ENCODE data around the gene PDE4A.

The PDE4A gene

GRCh38 chr19:10478476-10478875 is 58.1 kb downstream of the PDE4A start:
- H3K27ac Mint-ChIP-seq = no peak overlapping the region
- peaks cover 14% of the 10 kb centered on the region for H3K4me1 Mint-ChIP-seq (ENCODE audit: low read depth)
- peaks cover 14% of the 10 kb centered on the region for H3K27me3 Mint-ChIP-seq
- no peaks in the 10 kb centered on the region for H3K9me3 Mint-ChIP-seq
- H3K4me3 Mint-ChIP-seq = no peak overlapping the region
- H3K36me3 Mint-ChIP-seq (ENCODE audit: low read depth) = no peaks in the 10 kb centered on the region
- intact Hi-C loops (cut with micrococcal nuclease) = no loop called here

GRCh38 chr19:10478903-10479384 is 58.6 kb downstream of the PDE4A start:
- Mint-ChIP-seq H3K27ac (peak overlapping the region; percentile 79), H3K4me3 (peak overlapping the region; percentile 75), H3K4me1 (ENCODE audit: low read depth) (peaks cover 15% of the 10 kb centered on the region), H3K9me3 (no peaks in the 10 kb centered on the region), H3K36me3 (ENCODE audit: low read depth) (no peaks in the 10 kb centered on the region), H3K27me3 (peaks cover 14% of the 10 kb centered on the region)
- intact Hi-C loops (cut with micrococcal nuclease) = no loop called here

GRCh38 chr19:10486551-10486950 is 66.2 kb downstream of the PDE4A start:
- H3K27ac Mint-ChIP-seq = no peak overlapping the region
- no peak overlapping the region for H3K4me3 Mint-ChIP-seq
- no peaks in the 10 kb centered on the region for H3K27me3 Mint-ChIP-seq
- intact Hi-C loops (cut with micrococcal nuclease) = loop anchor here (10.0 kb wide), 1 partner anchor 88 kb away; no protein-coding TSS in a partner anchor
- peaks cover 70% of the 10 kb centered on the region for H3K36me3 Mint-ChIP-seq (ENCODE audit: low read depth)
- H3K9me3 Mint-ChIP-seq = no peaks in the 10 kb centered on the region
- peaks cover 11% of the 10 kb centered on the region for H3K4me1 Mint-ChIP-seq (ENCODE audit: low read depth)

- H3K9me3 Mint-ChIP-seq = no peaks in the 10 kb centered on the region
- peaks cover 6% of the 10 kb centered on the region for H3K4me1 Mint-ChIP-seq (ENCODE audit: low read depth)
- H3K27ac Mint-ChIP-seq = no peak overlapping the region
- peaks cover 99% of the 10 kb centered on the region for H3K36me3 Mint-ChIP-seq (ENCODE audit: low read depth)
- H3K4me3 Mint-ChIP-seq = no peak overlapping the region
- no peaks in the 10 kb centered on the region for H3K27me3 Mint-ChIP-seq
- intact Hi-C loops (cut with micrococcal nuclease) = no loop called here
These were observed 71.2 kb downstream of the PDE4A start for GRCh38 chr19:10491472-10492047.

GRCh38 chr19:10497371-10497770 is 77.0 kb downstream of the PDE4A start:
- peaks cover 41% of the 10 kb centered on the region for H3K4me1 Mint-ChIP-seq (ENCODE audit: low read depth)
- intact Hi-C loops (cut with micrococcal nuclease) = no loop called here
- no peak overlapping the region for H3K4me3 Mint-ChIP-seq
- no peak overlapping the region for H3K27ac Mint-ChIP-seq
- H3K27me3 Mint-ChIP-seq = no peaks in the 10 kb centered on the region
- H3K36me3 Mint-ChIP-seq (ENCODE audit: low read depth) = peaks cover 93% of the 10 kb centered on the region
- H3K9me3 Mint-ChIP-seq = no peaks in the 10 kb centered on the region

GRCh38 chr19:10499550-10500246 is 79.4 kb downstream of the PDE4A start:
- intact Hi-C loops (cut with micrococcal nuclease) = loop anchor here (10.0 kb wide), 1 partner anchor 195 kb away; no protein-coding TSS in a partner anchor
- H3K27ac Mint-ChIP-seq = peak overlapping the region; percentile 36
- peaks cover 47% of the 10 kb centered on the region for H3K4me1 Mint-ChIP-seq (ENCODE audit: low read depth)
- no peak overlapping the region for H3K4me3 Mint-ChIP-seq
- H3K9me3 Mint-ChIP-seq = no peaks in the 10 kb centered on the region
- no peaks in the 10 kb centered on the region for H3K27me3 Mint-ChIP-seq
- H3K36me3 Mint-ChIP-seq (ENCODE audit: low read depth) = peaks cover 73% of the 10 kb centered on the region

GRCh38 chr19:10500247-10500592 is 79.9 kb downstream of the PDE4A start:
- Mint-ChIP-seq H3K36me3 (ENCODE audit: low read depth) (peaks cover 67% of the 10 kb centered on the region), H3K27me3 (no peaks in the 10 kb centered on the region), H3K4me1 (ENCODE audit: low read depth) (peaks cover 47% of the 10 kb centered on the region), H3K4me3 (no peak overlapping the region), H3K9me3 (no peaks in the 10 kb centered on the region), H3K27ac (no peak overlapping the region)
- intact Hi-C loops (cut with micrococcal nuclease) = loop anchor here (10.0 kb wide), 1 partner anchor 195 kb away; no protein-coding TSS in a partner anchor

- intact Hi-C loops (cut with micrococcal nuclease) = loop anchor here (2.0 to 10.0 kb wide), 2 partner anchors 67 to 193 kb away; partner anchors contain the start of gene CDKN2D
- Mint-ChIP-seq H3K27ac (peak overlapping the region; percentile 94), H3K4me3 (peak overlapping the region; percentile 84), H3K27me3 (no peaks in the 10 kb centered on the region), H3K4me1 (ENCODE audit: low read depth) (peaks cover 47% of the 10 kb centered on the region), H3K36me3 (ENCODE audit: low read depth) (peaks cover 49% of the 10 kb centered on the region), H3K9me3 (no peaks in the 10 kb centered on the region)
These were observed 81.7 kb downstream of the PDE4A start for GRCh38 chr19:10501971-10502523.

GRCh38 chr19:10502524-10503001 is 82.2 kb downstream of the PDE4A start:
- Mint-ChIP-seq H3K27ac (peak overlapping the region; percentile 94), H3K4me1 (ENCODE audit: low read depth) (peaks cover 47% of the 10 kb centered on the region), H3K27me3 (no peaks in the 10 kb centered on the region), H3K36me3 (ENCODE audit: low read depth) (peaks cover 45% of the 10 kb centered on the region), H3K4me3 (peak overlapping the region; percentile 84), H3K9me3 (no peaks in the 10 kb centered on the region)
- intact Hi-C loops (cut with micrococcal nuclease) = loop anchor here (2.0 to 10.0 kb wide), 2 partner anchors 66 to 192 kb away; partner anchors contain the start of gene CDKN2D

- Mint-ChIP-seq H3K27me3 (no peaks in the 10 kb centered on the region), H3K36me3 (ENCODE audit: low read depth) (peaks cover 40% of the 10 kb centered on the region), H3K27ac (peak within 1 kb of the TSS; percentile 94), H3K4me1 (ENCODE audit: low read depth) (peaks cover 46% of the 10 kb centered on the region), H3K4me3 (peak within 1 kb of the TSS; percentile 84), H3K9me3 (no peaks in the 10 kb centered on the region)
- intact Hi-C loops (cut with micrococcal nuclease) = loop anchor here (2.0 to 10.0 kb wide), 2 partner anchors 66 to 192 kb away; partner anchors contain the start of gene CDKN2D
These were observed 82.9 kb downstream of the PDE4A start, which contains the start of gene KEAP1 for GRCh38 chr19:10503002-10503789. KEAP1 (minus strand) TSS chr19:10503356; CDS start chr19:10500033, 3,323 bp downstream.

GRCh38 chr19:10505583-10506229 is 85.4 kb downstream of the PDE4A start:
- H3K36me3 Mint-ChIP-seq (ENCODE audit: low read depth) = peaks cover 14% of the 10 kb centered on the region
- H3K9me3 Mint-ChIP-seq = no peaks in the 10 kb centered on the region
- H3K27me3 Mint-ChIP-seq = no peaks in the 10 kb centered on the region
- peaks cover 21% of the 10 kb centered on the region for H3K4me1 Mint-ChIP-seq (ENCODE audit: low read depth)
- no peak overlapping the region for H3K4me3 Mint-ChIP-seq
- intact Hi-C loops (cut with micrococcal nuclease) = loop anchor here (10.0 kb wide), 1 partner anchor 189 kb away; no protein-coding TSS in a partner anchor
- no peak overlapping the region for H3K27ac Mint-ChIP-seq

GRCh38 chr19:10508036-10508435 is 87.7 kb downstream of the PDE4A start:
- Mint-ChIP-seq H3K9me3 (no peaks in the 10 kb centered on the region), H3K4me1 (ENCODE audit: low read depth) (peaks cover 12% of the 10 kb centered on the region), H3K27ac (no peak overlapping the region), H3K4me3 (no peak overlapping the region), H3K36me3 (ENCODE audit: low read depth) (no peaks in the 10 kb centered on the region), H3K27me3 (peaks cover 12% of the 10 kb centered on the region)
- intact Hi-C loops (cut with micrococcal nuclease) = loop anchor here (10.0 kb wide), 1 partner anchor 187 kb away; no protein-coding TSS in a partner anchor

- no peak overlapping the region for H3K27ac Mint-ChIP-seq
- no peak overlapping the region for H3K4me3 Mint-ChIP-seq
- H3K4me1 Mint-ChIP-seq (ENCODE audit: low read depth) = peaks cover 13% of the 10 kb centered on the region
- intact Hi-C loops (cut with micrococcal nuclease) = loop anchor here (10.0 kb wide), 1 partner anchor 186 kb away; no protein-coding TSS in a partner anchor
- H3K27me3 Mint-ChIP-seq = peaks cover 19% of the 10 kb centered on the region
- no peaks in the 10 kb centered on the region for H3K9me3 Mint-ChIP-seq
- H3K36me3 Mint-ChIP-seq (ENCODE audit: low read depth) = no peaks in the 10 kb centered on the region
These were observed 88.4 kb downstream of the PDE4A start for GRCh38 chr19:10508707-10509106.
